ENCODE data around the gene PLEKHH2.

The PLEKHH2 gene

GRCh38 chr2:43796206-43796605 is 159.1 kb downstream of the PLEKHH2 start:
- H3K27ac ChIP-seq: no peak overlapping the region
- TF ChIP-seq ZFX (IDR thresholded peaks at IDR 0.05; ENCODE audit: borderline replicate concordance): no peak
- no peak for TF ChIP-seq CTCF (IDR thresholded peaks at IDR 0.05)

GRCh38 chr2:43798300-43798699 is 161.2 kb downstream of the PLEKHH2 start:
- peak; percentile 24; the same call in 1 of the 2 replicates for TF ChIP-seq CTCF (IDR thresholded peaks at IDR 0.05)
- no peak for TF ChIP-seq ZFX (IDR thresholded peaks at IDR 0.05; ENCODE audit: borderline replicate concordance)

GRCh38 chr2:43800894-43801293 is 163.8 kb downstream of the PLEKHH2 start:
- H3K27ac ChIP-seq: no peak overlapping the region
- TF ChIP-seq ZFX (IDR thresholded peaks at IDR 0.05; ENCODE audit: borderline replicate concordance) (no peak), CTCF (IDR thresholded peaks at IDR 0.05) (no peak)

More at GRCh38 chr2:43798300-43798699, 161.2 kb downstream of the PLEKHH2 start:
- no peak overlapping the region for H3K27ac ChIP-seq

- H3K27ac ChIP-seq: no peak overlapping the region
- no peak for TF ChIP-seq CTCF (IDR thresholded peaks at IDR 0.05)
- TF ChIP-seq ZFX (IDR thresholded peaks at IDR 0.05; ENCODE audit: borderline replicate concordance): no peak
These were observed 165.1 kb downstream of the PLEKHH2 start for GRCh38 chr2:43802135-43802534.

GRCh38 chr2:43803113-43803512 is 166.1 kb downstream of the PLEKHH2 start:
- TF ChIP-seq CTCF (IDR thresholded peaks at IDR 0.05) (no peak), ZFX (IDR thresholded peaks at IDR 0.05; ENCODE audit: borderline replicate concordance) (no peak)
- no peak overlapping the region for H3K27ac ChIP-seq

- H3K27ac ChIP-seq: peak overlapping the region; percentile 63
- no peak for TF ChIP-seq CTCF (IDR thresholded peaks at IDR 0.05)
- no peak for TF ChIP-seq ZFX (IDR thresholded peaks at IDR 0.05; ENCODE audit: borderline replicate concordance)
These were observed 169.6 kb downstream of the PLEKHH2 start for GRCh38 chr2:43806719-43807031.

- no peak overlapping the region for H3K27ac ChIP-seq
- TF ChIP-seq CTCF (IDR thresholded peaks at IDR 0.05): no peak
- TF ChIP-seq ZFX (IDR thresholded peaks at IDR 0.05; ENCODE audit: borderline replicate concordance): no peak
These were observed 173.4 kb downstream of the PLEKHH2 start for GRCh38 chr2:43810452-43810851.
